GM19328 (cell line): ENCODE data around the gene SSTR5.

ENCODE experiments used
- ATAC-seq: cut with Tn5 transposase; IDR thresholded peaks from one replicate; pipeline ENCODE4 v1.9.1; 2021; ENCODE audit warnings: mild to moderate bottlenecking, moderate library complexity; ENCODE audit not compliant: unreplicated experiment

SSTR5 gene

GRCh38 chr16:1119766-1120576 is 47.4 kb downstream of the SSTR5 start:
- no peak for ATAC-seq

DNA sequence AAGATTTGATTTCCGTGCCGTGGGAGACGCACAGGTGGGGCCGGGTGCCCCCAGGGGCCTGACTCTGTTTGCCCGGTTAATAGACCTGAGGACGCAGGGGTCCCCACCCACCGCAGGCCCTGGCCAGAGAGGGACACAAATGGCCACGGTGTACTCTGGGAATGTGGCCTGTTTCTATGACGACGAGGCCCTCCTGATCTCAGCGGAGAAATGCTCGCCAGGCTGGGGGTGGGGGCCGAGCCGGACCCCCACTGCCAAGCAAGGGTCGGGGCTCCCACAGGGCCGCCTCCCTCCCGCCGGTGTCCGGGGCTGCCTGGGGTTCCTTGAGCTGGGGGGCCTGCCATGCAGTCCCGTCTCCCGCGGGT is 48.0 kb downstream of the SSTR5 start:
- ATAC-seq: no peak

GRCh38 chr16:1121009-1121408 is 48.5 kb downstream of the SSTR5 start:
- ATAC-seq: no peak

- no peak for ATAC-seq
Measured at GRCh38 chr16:1121601-1122397, 49.3 kb downstream of the SSTR5 start.

- ATAC-seq: no peak
Measured at GRCh38 chr16:1122398-1122765, 49.8 kb downstream of the SSTR5 start.

GRCh38 chr16:1123525-1124230 is 51.1 kb downstream of the SSTR5 start:
- ATAC-seq: no peak

- no peak for ATAC-seq
Measured at GRCh38 chr16:1124291-1124690, 51.7 kb downstream of the SSTR5 start.

DNA sequence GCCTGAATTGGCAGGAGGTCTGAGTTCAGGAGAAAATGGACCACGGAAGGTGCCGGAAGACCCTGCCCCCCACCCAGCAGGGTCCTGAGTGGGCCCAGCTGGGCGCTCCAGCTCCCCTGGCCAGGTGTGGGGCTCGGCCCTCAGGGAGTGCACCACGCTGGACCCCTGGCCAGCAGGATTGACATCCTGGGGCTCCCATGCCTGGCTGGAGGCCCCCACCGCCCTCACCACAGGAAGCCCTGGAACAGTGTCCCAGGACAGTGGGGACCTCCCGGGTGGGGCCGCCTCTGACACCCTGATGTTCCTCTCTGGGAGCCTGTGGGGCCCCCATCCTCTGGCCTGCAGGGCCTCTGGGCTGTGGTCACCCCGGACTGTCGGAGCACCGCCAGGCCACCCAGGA is 52.2 kb downstream of the SSTR5 start:
- ATAC-seq: no peak

GRCh38 chr16:1125471-1125870 is 52.9 kb downstream of the SSTR5 start:
- ATAC-seq: no peak

DNA sequence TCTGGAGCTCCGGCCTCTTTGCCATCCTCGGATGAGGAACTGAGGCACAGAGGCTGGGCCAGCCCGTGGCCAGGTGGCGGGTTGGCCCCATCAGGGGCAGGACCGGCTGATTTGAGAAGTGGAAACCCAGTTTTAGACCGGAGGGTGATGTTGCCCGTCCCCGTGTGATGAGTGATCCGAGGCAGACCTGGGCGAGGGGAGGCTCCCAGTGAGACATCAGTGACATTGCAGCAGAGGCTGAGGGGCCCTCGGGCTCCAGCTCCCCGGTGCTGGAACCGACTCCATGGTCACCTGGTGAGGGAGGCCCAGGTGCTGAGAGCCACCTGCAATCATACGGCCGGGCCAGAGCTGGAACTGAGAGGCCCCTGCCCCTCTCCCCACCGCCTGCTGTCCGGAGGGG is 53.5 kb downstream of the SSTR5 start:
- no peak for ATAC-seq

- ATAC-seq: no peak
Measured at GRCh38 chr16:1126586-1126985, 54.0 kb downstream of the SSTR5 start.

DNA sequence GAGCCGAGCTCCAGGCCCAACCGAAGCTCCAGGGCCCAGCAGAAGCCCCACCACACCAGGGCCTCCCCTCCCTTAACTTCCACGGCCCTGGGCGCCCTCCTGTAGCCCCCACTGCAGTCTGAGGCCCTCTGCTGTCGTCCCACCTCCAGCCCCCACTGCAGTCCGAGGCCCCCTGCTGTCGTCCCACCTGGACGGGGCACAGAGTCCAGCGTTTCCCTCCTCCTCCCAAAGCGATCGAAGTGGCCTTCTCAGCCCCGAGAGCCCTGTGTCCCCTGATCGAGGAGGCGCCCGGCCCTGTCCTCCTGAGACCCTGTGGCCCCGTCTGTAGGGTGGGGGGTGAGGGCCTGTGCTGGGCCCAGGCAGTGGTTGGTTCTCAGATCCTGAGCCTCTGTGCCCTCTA is 54.6 kb downstream of the SSTR5 start:
- ATAC-seq: no peak

- no peak for ATAC-seq
Measured at GRCh38 chr16:1127971-1128715, 55.6 kb downstream of the SSTR5 start.

- ATAC-seq: no peak
Measured at GRCh38 chr16:1129106-1129960, 56.8 kb downstream of the SSTR5 start.

- no peak for ATAC-seq
Measured at GRCh38 chr16:1130382-1130781, 57.8 kb downstream of the SSTR5 start.
